Measurements from ENCODE around the gene ANKRD35. TPM values are rescaled to one million over a fixed set of nuclear protein-coding genes. Genes with fewer than 3 reads are reported as not detected.

ANKRD35 gene
- total and polyA plus RNA-seq, 10 of the 15 experiments (the other 5 are each of a cell fraction or from before 2014, with no cell fraction given) = 0.01 to 0.08 TPM; not detected in 8

- H3K9me3 ChIP-seq (replicated peaks; ENCODE audit: control insufficient read depth, insufficient read depth, low read length) = no peaks in the 10 kb centered on the region
- no peak overlapping the region for H3K4me2 ChIP-seq (ENCODE audit: control insufficient read depth, insufficient read depth)
- POLR2A ChIA-PET = interaction anchor here (1.5 to 4.4 kb wide), 3 partner anchors 10 to 32 kb away, joined by 4 to 20 read pairs (median 6); partner anchors contain the start of genes POLR3C and RNF115
- H3K79me2 ChIP-seq (ENCODE audit: control insufficient read depth, insufficient read depth, low read length) = no peaks in the 10 kb centered on the region
- intact Hi-C loops (cut with micrococcal nuclease; ENCODE audit: unreplicated experiment) (no loop called here), in situ Hi-C loops (cut with MboI) (loop anchor here (5.0 kb wide), 1 partner anchor 60 kb away; the partner anchor contains the start of gene PEX11B)
- no peak overlapping the region for H2AFZ ChIP-seq (ENCODE audit: control insufficient read depth, low read depth, low read length)
- ATAC-seq (no peak), FAIRE-seq (no peak), DNase-seq (ENCODE audit: low read depth, low spot score) (no peak)
- H4K20me1 ChIP-seq (ENCODE audit: control insufficient read depth, insufficient read depth) = no peaks in the 10 kb centered on the region
- H3K4me1 ChIP-seq (ENCODE audit: control insufficient read depth, insufficient read depth, low read length) = no peaks in the 10 kb centered on the region
- RAD21 ChIA-PET (ENCODE audit: unreplicated experiment) = interaction anchor here (3.0 to 4.7 kb wide), 2 partner anchors 11 to 107 kb away, joined by 17 to 69 read pairs; partner anchors contain the start of genes ANKRD34A, NUDT17 and POLR3GL
- no peak overlapping the region for H3K27ac ChIP-seq (ENCODE audit: control insufficient read depth, insufficient read depth)
- H3K36me3 ChIP-seq (ENCODE audit: control insufficient read depth in 2 of 2, insufficient read depth in 2 of 2, low read length in 1 of 2) = peaks cover 4 to 11% of the 10 kb centered on the region in 2 experiments; a peak in 3 of 4 replicates
- 69% methylated on average over 4 of the region's 4 CpGs for WGBS (ENCODE audit: insufficient coverage, insufficient replicate concordance, low lambda C conversion rate, missing lambda C conversion rate)
- no peak overlapping the region for H3K4me3 ChIP-seq
- H3K9ac ChIP-seq (ENCODE audit: control insufficient read depth, insufficient read depth, low read length) = no peak overlapping the region
- TF ChIP-seq, protein P1, sequence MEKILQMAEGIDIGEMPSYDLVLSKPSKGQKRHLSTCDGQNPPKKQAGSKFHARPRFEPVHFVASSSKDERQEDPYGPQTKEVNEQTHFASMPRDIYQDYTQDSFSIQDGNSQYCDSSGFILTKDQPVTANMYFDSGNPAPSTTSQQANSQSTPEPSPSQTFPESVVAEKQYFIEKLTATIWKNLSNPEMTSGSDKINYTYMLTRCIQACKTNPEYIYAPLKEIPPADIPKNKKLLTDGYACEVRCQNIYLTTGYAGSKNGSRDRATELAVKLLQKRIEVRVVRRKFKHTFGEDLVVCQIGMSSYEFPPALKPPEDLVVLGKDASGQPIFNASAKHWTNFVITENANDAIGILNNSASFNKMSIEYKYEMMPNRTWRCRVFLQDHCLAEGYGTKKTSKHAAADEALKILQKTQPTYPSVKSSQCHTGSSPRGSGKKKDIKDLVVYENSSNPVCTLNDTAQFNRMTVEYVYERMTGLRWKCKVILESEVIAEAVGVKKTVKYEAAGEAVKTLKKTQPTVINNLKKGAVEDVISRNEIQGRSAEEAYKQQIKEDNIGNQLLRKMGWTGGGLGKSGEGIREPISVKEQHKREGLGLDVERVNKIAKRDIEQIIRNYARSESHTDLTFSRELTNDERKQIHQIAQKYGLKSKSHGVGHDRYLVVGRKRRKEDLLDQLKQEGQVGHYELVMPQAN (conservative IDR thresholded peaks at IDR 0.05) = no peak
- TF ChIP-seq SRF (IDR thresholded peaks at IDR 0.05; ENCODE audit: low read depth in 2 of 2, low read length in 2 of 2) (no peak), LARP7 (IDR thresholded peaks at IDR 0.05) (no peak), SIN3A (IDR thresholded peaks at IDR 0.05; ENCODE audit: low read depth, low read length) (no peak), YBX1 (IDR thresholded peaks at IDR 0.05) (no peak), BRCA1 (IDR thresholded peaks at IDR 0.05; ENCODE audit: low read depth, low read length) (no peak), NR2C1 (IDR thresholded peaks at IDR 0.05) (no peak), TAF1 (IDR thresholded peaks at IDR 0.05; ENCODE audit: borderline replicate concordance, low read depth, low read length) (no peak), SMAD1 (IDR thresholded peaks at IDR 0.05; ENCODE audit: low read depth, partially characterized antibody) (no peak), PML (IDR thresholded peaks at IDR 0.05; ENCODE audit: low read length) (no peak), PAX5 (IDR thresholded peaks at IDR 0.05; ENCODE audit: borderline replicate concordance, low read depth, low read length) (no peak), ZNF622 (IDR thresholded peaks at IDR 0.05) (no peak), REST (IDR thresholded peaks at IDR 0.05; ENCODE audit: low read depth, low read length) (no peak), NFXL1 (IDR thresholded peaks at IDR 0.05; ENCODE audit: borderline replicate concordance) (no peak), ELK1 (IDR thresholded peaks at IDR 0.05; ENCODE audit: low read depth, low read length) (no peak)
- TF ChIP-seq, protein P2, sequence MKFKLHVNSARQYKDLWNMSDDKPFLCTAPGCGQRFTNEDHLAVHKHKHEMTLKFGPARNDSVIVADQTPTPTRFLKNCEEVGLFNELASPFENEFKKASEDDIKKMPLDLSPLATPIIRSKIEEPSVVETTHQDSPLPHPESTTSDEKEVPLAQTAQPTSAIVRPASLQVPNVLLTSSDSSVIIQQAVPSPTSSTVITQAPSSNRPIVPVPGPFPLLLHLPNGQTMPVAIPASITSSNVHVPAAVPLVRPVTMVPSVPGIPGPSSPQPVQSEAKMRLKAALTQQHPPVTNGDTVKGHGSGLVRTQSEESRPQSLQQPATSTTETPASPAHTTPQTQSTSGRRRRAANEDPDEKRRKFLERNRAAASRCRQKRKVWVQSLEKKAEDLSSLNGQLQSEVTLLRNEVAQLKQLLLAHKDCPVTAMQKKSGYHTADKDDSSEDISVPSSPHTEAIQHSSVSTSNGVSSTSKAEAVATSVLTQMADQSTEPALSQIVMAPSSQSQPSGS (IDR thresholded peaks at IDR 0.05; ENCODE audit: low read length) = no peak
- H3K27me3 ChIP-seq (replicated peaks in 1 of 2; ENCODE audit: control insufficient read depth in 2 of 2, insufficient read depth in 2 of 2, low read length in 1 of 2) = no peaks in the 10 kb centered on the region
- CTCF ChIA-PET = interaction anchor here (1.0 to 8.0 kb wide), 9 partner anchors 10 to 176 kb away, joined by 3 to 172 read pairs (median 5); partner anchors contain the start of genes ITGA10, NUDT17 and PEX11B
- SMC1A ChIA-PET (ENCODE audit: uncharacterized antibody, unreplicated experiment) = interaction anchor here (1.0 to 4.7 kb wide), 4 partner anchors 11 to 100 kb away, joined by 3 to 54 read pairs (median 4); partner anchors contain the start of gene NUDT17
- BruUV-seq (replicated peaks) = no TSS peak
These were observed 28.5 kb downstream of the ANKRD35 start for GRCh38 chr1:145857170-145857569.

All from GM12878 (cell line).